RPMI7951 (cell line): Measurements from ENCODE around the gene GALNT14. TPM values are rescaled to one million over a fixed set of nuclear protein-coding genes. Genes with fewer than 3 reads are reported as not detected.
A peak's percentile ranks its signal among the peaks of the same experiment; 100 is the strongest.

ENCODE experiments used
- DNase-seq: peaks from one replicate; pipeline ENCODE4 v3.0.0-alpha.2; 2012; ENCODE audit warnings: low read depth
- total RNA-seq: library from RNA; depleted of rRNA; stranded (reverse); fragments of >200 nt; shearing (Covaris generic); gene quantifications from 2 replicates; pipeline ENCODE4 v1.2.3, GENCODE V29; 2014

Gene GALNT14
- total RNA-seq, 1 experiment from 2014 or later, result 1.7 TPM

- no peak for DNase-seq
These were observed 123.7 kb downstream of the GALNT14 start for GRCh38 chr2:31014516-31014915.

GRCh38 chr2:31013301-31013700, 124.9 kb downstream of the GALNT14 start:
- DNase-seq, result no peak

- DNase-seq, result no peak
These were observed 125.8 kb downstream of the GALNT14 start for GRCh38 chr2:31012406-31012805.

GRCh38 chr2:31011587-31011986, 126.7 kb downstream of the GALNT14 start:
- no peak for DNase-seq

GRCh38 chr2:31008561-31009114, 129.6 kb downstream of the GALNT14 start:
- no peak for DNase-seq

- no peak for DNase-seq
These were observed 134.0 kb downstream of the GALNT14 start for GRCh38 chr2:31004257-31004656.

- DNase-seq, result no peak
These were observed 134.5 kb downstream of the GALNT14 start for GRCh38 chr2:31003749-31004148.

DNA sequence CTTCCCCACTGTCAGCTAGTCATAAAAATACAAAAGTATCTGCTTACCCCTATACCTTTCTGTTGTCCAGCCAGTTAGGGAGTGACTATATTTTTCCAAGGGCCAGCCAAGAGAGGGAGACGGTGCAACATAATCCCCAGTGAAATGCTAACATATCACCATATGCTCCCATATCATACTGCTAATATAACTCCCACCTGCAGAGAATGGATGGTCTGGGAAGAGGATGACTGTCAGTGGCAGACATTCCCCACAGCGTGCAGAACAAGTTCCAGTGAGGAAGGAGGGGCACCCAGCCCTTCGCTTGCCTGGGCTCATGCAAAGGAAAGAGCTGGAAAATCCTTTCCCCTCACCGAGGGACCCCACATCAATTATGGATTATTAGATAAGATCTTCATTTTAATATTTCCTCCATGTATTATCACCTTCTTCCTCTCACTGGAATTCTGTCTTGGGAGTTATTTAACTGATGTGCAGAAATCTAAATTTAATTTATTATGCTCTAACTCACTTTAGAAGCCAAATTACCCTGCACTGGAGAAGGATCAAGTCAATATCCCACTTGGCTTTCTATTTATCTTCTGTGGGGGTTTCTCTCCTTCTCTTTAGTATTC, 135.6 kb downstream of the GALNT14 start:
- DNase-seq, result no peak

- DNase-seq, result no peak
These were observed 137.3 kb downstream of the GALNT14 start for GRCh38 chr2:31000970-31001369.

- DNase-seq, result peak; percentile 4
These were observed 139.6 kb downstream of the GALNT14 start for GRCh38 chr2:30998672-30999071.

DNA sequence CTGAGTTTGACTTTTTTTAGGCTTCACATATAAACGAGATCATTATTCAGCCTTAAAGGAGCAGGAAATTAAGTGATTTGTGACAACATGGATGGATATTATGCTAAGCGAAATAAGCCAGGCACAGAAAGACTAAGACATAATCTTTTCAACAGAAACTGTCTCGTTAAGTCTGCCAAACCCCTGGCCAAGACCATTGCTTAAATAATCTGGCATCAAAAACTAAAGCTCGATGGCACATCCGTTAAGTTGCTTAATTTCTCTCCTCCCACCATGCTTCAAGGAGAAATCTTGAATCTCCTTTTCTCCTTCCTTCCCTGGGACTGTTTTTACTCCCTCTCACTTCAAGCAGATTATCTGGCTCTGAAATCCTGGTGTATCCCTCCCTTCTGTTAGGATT, 140.3 kb downstream of the GALNT14 start:
- DNase-seq, result no peak

DNA sequence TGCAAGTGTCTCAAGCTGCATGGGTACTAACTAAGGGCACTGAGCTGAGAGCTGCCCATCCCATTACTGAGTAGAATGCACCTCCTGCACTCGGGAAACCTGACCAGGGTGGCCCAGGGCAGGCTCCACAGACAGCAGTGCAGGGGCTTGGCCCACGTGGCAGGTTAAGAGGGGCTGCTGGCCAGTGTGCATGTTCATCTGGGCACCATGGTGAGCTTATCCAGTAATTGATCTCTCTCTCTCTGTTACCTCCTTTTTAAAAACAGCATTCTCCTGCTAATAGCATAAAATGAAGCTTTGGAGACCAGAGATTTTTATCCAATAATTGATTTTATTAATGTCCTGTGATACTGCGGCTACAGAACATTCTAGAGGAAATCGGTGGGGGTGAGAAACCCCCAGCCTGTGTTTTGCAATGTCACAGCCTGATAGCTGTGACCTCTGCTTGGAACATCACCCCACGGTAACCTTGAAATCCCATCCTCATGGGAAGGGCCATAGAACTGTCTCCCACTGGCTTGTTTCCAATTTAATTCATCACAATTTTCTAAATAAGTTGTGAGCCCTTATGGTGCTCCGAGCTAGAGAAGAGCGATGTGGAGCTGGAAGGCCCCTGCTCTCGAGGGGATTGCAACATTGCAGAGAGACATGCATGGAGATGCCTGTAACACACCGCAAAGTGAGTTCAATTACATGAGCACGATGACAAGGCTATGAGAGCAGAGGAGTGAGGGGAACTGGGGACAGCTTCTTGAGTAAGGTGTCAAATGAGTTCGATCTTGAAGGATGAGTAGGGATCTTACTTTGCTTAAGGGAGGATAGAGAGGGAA, 143.8 kb downstream of the GALNT14 start:
- DNase-seq, result no peak

GRCh38 chr2:30992781-30993180, 145.5 kb downstream of the GALNT14 start:
- DNase-seq, result no peak

- no peak for DNase-seq
These were observed 147.6 kb downstream of the GALNT14 start for GRCh38 chr2:30990671-30991070.

- no peak for DNase-seq
These were observed 148.1 kb downstream of the GALNT14 start for GRCh38 chr2:30990176-30990575.

DNA sequence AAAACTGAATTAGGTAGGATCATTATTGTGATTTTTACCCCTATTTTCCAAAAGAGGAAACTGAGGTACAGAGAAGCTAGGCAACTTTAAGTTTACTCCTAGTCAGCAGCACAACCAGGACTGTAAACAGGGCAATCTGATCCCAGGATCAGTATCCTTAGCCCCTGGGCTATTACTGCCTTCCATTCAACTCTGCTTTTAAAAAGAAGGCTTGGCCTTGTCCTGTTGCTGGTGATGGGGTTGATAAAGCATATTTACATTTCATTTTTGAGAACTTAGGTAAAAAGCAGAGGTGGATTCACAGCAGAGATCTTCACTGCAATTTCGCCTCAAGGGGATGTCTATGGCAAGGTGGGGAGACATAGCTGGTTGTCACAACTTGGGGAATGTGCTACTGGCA, 148.5 kb downstream of the GALNT14 start:
- DNase-seq, result no peak

DNA sequence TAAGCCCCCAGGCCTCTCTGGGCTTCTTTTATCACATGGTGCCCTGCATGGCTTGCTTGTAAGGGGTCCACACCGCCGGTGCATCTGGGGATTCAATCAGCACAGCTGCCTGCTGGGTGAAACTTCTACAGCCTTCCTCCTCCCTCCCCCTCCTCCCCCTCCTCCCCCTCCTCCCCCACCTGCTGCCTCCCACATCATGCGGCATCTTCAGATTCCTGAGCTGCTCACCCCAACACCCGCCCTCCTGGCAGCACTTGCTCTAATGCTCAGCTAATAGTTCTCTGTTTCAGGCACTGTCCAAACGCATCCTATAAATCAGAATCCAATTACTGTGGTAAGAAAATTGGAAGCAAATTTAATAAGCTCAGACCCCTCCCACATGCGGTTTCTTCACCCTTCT, 150.7 kb downstream of the GALNT14 start:
- no peak for DNase-seq

GRCh38 chr2:30986231-30986580, 152.0 kb downstream of the GALNT14 start:
- no peak for DNase-seq

- no peak for DNase-seq
These were observed 152.6 kb downstream of the GALNT14 start for GRCh38 chr2:30985493-30986230.

- no peak for DNase-seq
These were observed 154.1 kb downstream of the GALNT14 start for GRCh38 chr2:30984148-30984547.

DNA sequence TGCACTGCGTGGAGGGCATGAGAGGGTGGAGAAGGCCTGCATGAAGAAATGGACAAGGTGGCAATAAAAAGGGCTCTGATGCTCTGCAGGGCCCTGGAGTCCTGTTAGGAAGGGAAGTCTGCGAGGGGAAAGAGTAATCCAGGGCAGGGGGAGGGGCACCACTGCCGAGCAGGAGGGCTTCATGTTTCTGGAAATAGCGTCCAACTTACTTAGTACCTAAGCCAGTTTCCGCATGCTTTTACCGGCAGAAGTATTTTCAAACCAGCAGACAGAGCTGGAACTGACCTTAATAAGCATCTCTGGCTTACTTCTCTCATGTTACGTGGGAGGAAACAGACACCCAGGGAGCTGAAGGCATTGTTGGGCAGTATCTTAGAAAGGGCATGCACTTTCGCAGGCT, 156.7 kb downstream of the GALNT14 start:
- no peak for DNase-seq

GRCh38 chr2:30981096-30981495, 157.1 kb downstream of the GALNT14 start:
- DNase-seq, result peak; percentile 5
